BE2C (cell line): ENCODE data around the gene GPR18.

Source experiments
- DNase-seq: peaks from one replicate; pipeline ENCODE4 v3.0.0-alpha.2; 2020
- H3K27me3 ChIP-seq: fragments of 250-450 bp; sonication (Bioruptor Pico); 2 replicates; pipeline ENCODE4 v1.5.1; 2020; ENCODE audit warnings: mild to moderate bottlenecking
- H3K36me3 ChIP-seq: fragments of 250-450 bp; sonication (Bioruptor Pico); 2 replicates; pipeline ENCODE4 v1.5.1; 2020; ENCODE audit warnings: mild to moderate bottlenecking
- H3K4me1 ChIP-seq: fragments of 250-450 bp; sonication (Bioruptor Pico); 2 replicates; pipeline ENCODE4 v1.5.1; 2020
- H3K4me3 ChIP-seq: 2 replicates; pipeline ENCODE4 v1.5.1; 2011; ENCODE audit warnings: low read depth, low read length
- H3K9me3 ChIP-seq: fragments of 250-450 bp; sonication (Bioruptor Pico); 2 replicates; pipeline ENCODE4 v1.5.1; 2020
- CTCF ChIP-seq: IDR thresholded peaks from 2 replicates; pipeline ENCODE4 v1.5.1; 2012; ENCODE audit warnings: mild to moderate bottlenecking, low read depth, low read length

Gene GPR18

GRCh38 chr13:99275093-99275469, 16.9 kb upstream of the GPR18 start:
- no peak for TF ChIP-seq CTCF
- Histone ChIP-seq H3K9me3 (no peaks in the 10 kb centered on the region), H3K4me1 (no peaks in the 10 kb centered on the region), H3K36me3 (peaks cover 3% of the 10 kb centered on the region; the same call in 1 of the 2 replicates), H3K27me3 (no peaks in the 10 kb centered on the region), H3K4me3 (no peak overlapping the region)
- no peak for DNase-seq

GRCh38 chr13:99273128-99273527, 14.9 kb upstream of the GPR18 start:
- DNase-seq = no peak
- no peak for TF ChIP-seq CTCF
- Histone ChIP-seq H3K27me3 (no peaks in the 10 kb centered on the region), H3K9me3 (no peaks in the 10 kb centered on the region), H3K4me3 (no peak overlapping the region), H3K4me1 (no peaks in the 10 kb centered on the region), H3K36me3 (peaks cover 3% of the 10 kb centered on the region; the same call in 1 of the 2 replicates)

GRCh38 chr13:99272481-99272880, 14.3 kb upstream of the GPR18 start:
- H3K4me1 ChIP-seq = no peaks in the 10 kb centered on the region
- H3K9me3 ChIP-seq = no peaks in the 10 kb centered on the region
- peaks cover 3% of the 10 kb centered on the region; the same call in 1 of the 2 replicates for H3K36me3 ChIP-seq
- H3K4me3 ChIP-seq = no peak overlapping the region
- DNase-seq = no peak
- H3K27me3 ChIP-seq = no peaks in the 10 kb centered on the region
- TF ChIP-seq CTCF = no peak

DNA sequence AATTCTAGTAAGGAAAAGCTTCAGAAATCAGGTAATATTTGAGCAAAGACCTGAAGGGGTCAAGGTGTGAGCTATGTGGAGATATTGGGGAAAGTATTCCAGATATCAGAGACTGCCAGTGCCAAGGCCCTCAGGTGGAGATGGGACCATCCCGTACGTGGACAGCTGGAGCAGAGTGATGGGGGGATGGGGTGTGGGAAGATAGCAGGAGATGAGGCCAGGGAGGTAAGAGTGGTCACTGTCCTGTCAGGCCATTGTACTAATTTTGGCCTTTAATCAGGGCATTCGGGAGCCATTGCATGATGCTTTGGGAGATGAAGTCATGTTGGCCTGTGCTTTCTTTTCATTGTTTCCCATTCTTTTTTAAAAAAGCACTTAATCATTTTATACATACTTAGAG, 13.1 kb upstream of the GPR18 start:
- H3K4me3 ChIP-seq = no peak overlapping the region
- H3K9me3 ChIP-seq = no peaks in the 10 kb centered on the region
- H3K36me3 ChIP-seq = peaks cover 3% of the 10 kb centered on the region; the same call in 1 of the 2 replicates
- no peak for DNase-seq
- TF ChIP-seq CTCF = no peak
- no peaks in the 10 kb centered on the region for H3K27me3 ChIP-seq
- H3K4me1 ChIP-seq = no peaks in the 10 kb centered on the region

DNA sequence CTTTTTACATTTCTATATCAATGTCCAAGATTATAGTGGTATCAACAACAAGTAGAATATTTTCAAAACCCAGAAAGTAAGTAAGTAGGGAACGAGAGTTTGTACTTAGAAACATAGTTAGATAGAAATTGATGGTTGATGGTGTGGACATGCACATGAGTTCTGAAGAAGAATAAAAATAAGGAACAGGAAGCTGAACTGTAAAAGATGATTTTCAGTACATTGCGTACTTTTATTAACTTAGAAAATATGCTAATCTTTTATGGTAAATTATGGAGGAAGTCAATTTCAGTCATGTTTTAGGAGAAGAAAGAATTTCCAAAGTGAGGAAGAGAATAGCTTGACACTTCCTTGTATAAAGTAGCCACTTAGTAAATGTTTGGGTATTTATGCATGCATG, 12.3 kb upstream of the GPR18 start:
- Histone ChIP-seq H3K27me3 (no peaks in the 10 kb centered on the region), H3K9me3 (no peaks in the 10 kb centered on the region), H3K4me1 (no peaks in the 10 kb centered on the region), H3K36me3 (peaks cover 3% of the 10 kb centered on the region; the same call in 1 of the 2 replicates), H3K4me3 (no peak overlapping the region)
- DNase-seq = no peak
- TF ChIP-seq CTCF = no peak

- no peak overlapping the region for H3K4me3 ChIP-seq
- peak; percentile 70 for TF ChIP-seq CTCF
- H3K27me3 ChIP-seq = no peaks in the 10 kb centered on the region
- H3K4me1 ChIP-seq = no peaks in the 10 kb centered on the region
- no peak for DNase-seq
- H3K9me3 ChIP-seq = no peaks in the 10 kb centered on the region
- H3K36me3 ChIP-seq = peaks cover under 1% of the 10 kb centered on the region; the same call in 1 of the 2 replicates
Measured at GRCh38 chr13:99269627-99270241, 11.6 kb upstream of the GPR18 start.
